Globus pallidus (tissue), 1 donor: ENCODE measurements around the gene HMG20B.

Source experiments
- DNase-seq: peaks from one replicate; pipeline ENCODE4 v3.0.0-alpha.2; 2015; ENCODE audit warnings: low spot score

Gene HMG20B

DNA sequence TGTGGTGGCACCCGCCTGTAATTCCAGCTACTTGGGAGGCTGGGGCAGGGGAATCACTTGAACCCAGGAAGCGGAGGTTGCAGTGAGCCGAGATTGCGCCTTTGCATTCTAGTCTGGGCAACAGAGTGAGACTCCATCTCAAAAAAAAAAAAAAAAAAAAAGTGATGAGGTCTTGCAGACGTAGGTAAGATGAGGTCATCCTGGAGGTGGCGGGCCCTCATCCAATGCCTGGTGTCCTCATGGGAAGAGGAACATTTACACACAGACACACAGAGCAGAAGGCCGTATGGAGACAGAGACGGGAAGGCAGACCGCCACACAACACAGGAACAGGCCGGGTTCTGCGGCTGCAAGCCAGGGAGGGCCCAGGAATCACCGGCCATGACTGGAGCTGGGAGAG, 49.5 kb downstream of the HMG20B start:
- DNase-seq, result no peak

GRCh38 chr19:3623716-3624115, 51.0 kb downstream of the HMG20B start:
- DNase-seq, result no peak

DNA sequence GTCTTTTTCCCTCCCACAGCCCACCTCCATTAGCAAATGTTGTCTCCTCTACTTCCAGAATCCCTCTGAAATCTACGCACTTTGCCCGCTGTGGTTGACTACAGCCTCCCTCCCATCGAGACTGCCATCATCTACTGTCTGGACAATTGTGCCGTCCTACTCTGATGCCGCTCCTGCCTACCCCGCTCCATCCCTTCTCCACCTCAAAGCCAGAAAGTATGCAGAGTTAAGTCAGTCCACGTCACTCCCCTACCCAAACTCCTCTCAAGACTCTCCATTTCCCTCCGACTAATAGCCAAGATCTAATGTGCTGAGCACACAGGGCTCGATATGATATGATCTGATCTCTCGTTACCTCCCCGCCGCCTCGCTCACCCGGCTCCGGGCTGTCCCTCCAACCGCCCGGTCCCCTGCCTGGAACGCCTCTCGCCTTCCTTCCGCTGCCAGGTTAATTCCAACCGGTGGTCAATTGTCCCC, 53.3 kb downstream of the HMG20B start:
- DNase-seq, result no peak

- DNase-seq, result peak; percentile 96
Observed at GRCh38 chr19:3626473-3627350, 54.0 kb downstream of the HMG20B start, which contains the start of gene CACTIN. Gene CACTIN, minus strand, starts transcription at chr19:3626790. Its CDS starts 28 bp downstream, at chr19:3626762.

DNA sequence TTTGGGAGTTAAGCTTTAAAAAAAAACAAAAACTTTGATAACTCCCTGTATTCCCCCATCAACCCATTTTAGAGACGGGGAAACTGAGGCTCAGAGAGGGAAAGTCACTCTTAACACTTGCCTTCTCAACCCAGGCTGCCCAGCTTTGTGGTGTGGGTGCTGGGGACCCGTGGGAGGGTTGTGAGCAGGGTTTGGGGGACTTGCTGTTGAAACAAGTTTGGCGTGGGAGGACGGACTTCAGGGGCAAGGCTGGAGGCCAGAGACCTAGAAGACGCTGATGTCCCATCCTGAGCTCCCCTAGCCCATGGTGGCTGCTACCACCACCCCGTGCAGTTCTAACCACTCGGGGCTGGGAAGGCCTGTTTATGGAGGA, 54.6 kb downstream of the HMG20B start:
- DNase-seq, result no peak
